ENCODE data around the gene ANTXR1.

The ANTXR1 gene

GRCh38 chr2:69001879-69002278 is 11.1 kb upstream of the ANTXR1 start:
- Histone ChIP-seq H3K4me3 (ENCODE audit: low read length) (no peak overlapping the region), H3K79me2 (ENCODE audit: low read length) (no peaks in the 10 kb centered on the region), H4K20me1 (ENCODE audit: insufficient read depth, low read length) (no peaks in the 10 kb centered on the region), H3K27me3 (ENCODE audit: low read depth, low read length) (peaks cover 4% of the 10 kb centered on the region; the same call in 1 of the 2 replicates), H3K36me3 (replicated peaks; ENCODE audit: low read depth, low read length) (no peaks in the 10 kb centered on the region), H3K4me2 (ENCODE audit: low read length) (no peak overlapping the region), H2AFZ (ENCODE audit: low read depth, low read length) (no peak overlapping the region), H3K27ac (ENCODE audit: low read length) (no peak overlapping the region), H3K9me3 (ENCODE audit: insufficient read depth, low read length) (no peaks in the 10 kb centered on the region), H3K4me1 (ENCODE audit: low read length) (peaks cover 6% of the 10 kb centered on the region), H3K9ac (ENCODE audit: low read length) (no peak overlapping the region)
- TF ChIP-seq CTCF (IDR thresholded peaks at IDR 0.05; ENCODE audit: low read depth, low read length) (no peak), EZH2phosphoT487 (IDR thresholded peaks at IDR 0.05; ENCODE audit: low read depth) (no peak)

GRCh38 chr2:69003731-69004130 is 9.2 kb upstream of the ANTXR1 start:
- Histone ChIP-seq H3K4me2 (ENCODE audit: low read length) (peak overlapping the region; percentile 6; the same call in 1 of the 2 replicates), H2AFZ (ENCODE audit: low read depth, low read length) (no peak overlapping the region), H3K4me3 (ENCODE audit: low read length) (no peak overlapping the region), H3K27me3 (ENCODE audit: low read depth, low read length) (peaks cover 4% of the 10 kb centered on the region; the same call in 1 of the 2 replicates), H3K79me2 (ENCODE audit: low read length) (no peaks in the 10 kb centered on the region), H3K9ac (ENCODE audit: low read length) (no peak overlapping the region), H3K36me3 (replicated peaks; ENCODE audit: low read depth, low read length) (no peaks in the 10 kb centered on the region), H4K20me1 (ENCODE audit: insufficient read depth, low read length) (no peaks in the 10 kb centered on the region), H3K9me3 (ENCODE audit: insufficient read depth, low read length) (no peaks in the 10 kb centered on the region), H3K27ac (ENCODE audit: low read length) (no peak overlapping the region), H3K4me1 (ENCODE audit: low read length) (peaks cover 6% of the 10 kb centered on the region)
- TF ChIP-seq EZH2phosphoT487 (IDR thresholded peaks at IDR 0.05; ENCODE audit: low read depth): no peak
- no peak for TF ChIP-seq CTCF (IDR thresholded peaks at IDR 0.05; ENCODE audit: low read depth, low read length)

- TF ChIP-seq CTCF (IDR thresholded peaks at IDR 0.05; ENCODE audit: low read depth, low read length): no peak
- TF ChIP-seq EZH2phosphoT487 (IDR thresholded peaks at IDR 0.05; ENCODE audit: low read depth): no peak
- Histone ChIP-seq H2AFZ (ENCODE audit: low read depth, low read length) (no peak overlapping the region), H3K36me3 (replicated peaks; ENCODE audit: low read depth, low read length) (no peaks in the 10 kb centered on the region), H3K79me2 (ENCODE audit: low read length) (no peaks in the 10 kb centered on the region), H3K27ac (ENCODE audit: low read length) (no peak overlapping the region), H3K4me2 (ENCODE audit: low read length) (no peak overlapping the region), H4K20me1 (ENCODE audit: insufficient read depth, low read length) (no peaks in the 10 kb centered on the region), H3K27me3 (ENCODE audit: low read depth, low read length) (peaks cover 12% of the 10 kb centered on the region), H3K9me3 (ENCODE audit: insufficient read depth, low read length) (no peaks in the 10 kb centered on the region), H3K9ac (ENCODE audit: low read length) (no peak overlapping the region), H3K4me3 (ENCODE audit: low read length) (no peak overlapping the region), H3K4me1 (ENCODE audit: low read length) (peaks cover 6% of the 10 kb centered on the region)
Measured at GRCh38 chr2:69007169-69007568, 5.8 kb upstream of the ANTXR1 start.

GRCh38 chr2:69007603-69008002 is 5.4 kb upstream of the ANTXR1 start:
- no peak overlapping the region for H3K4me2 ChIP-seq (ENCODE audit: low read length)
- no peak overlapping the region for H2AFZ ChIP-seq (ENCODE audit: low read depth, low read length)
- H3K79me2 ChIP-seq (ENCODE audit: low read length): no peaks in the 10 kb centered on the region
- H3K27ac ChIP-seq (ENCODE audit: low read length): no peak overlapping the region
- no peaks in the 10 kb centered on the region for H3K9me3 ChIP-seq (ENCODE audit: insufficient read depth, low read length)
- TF ChIP-seq EZH2phosphoT487 (IDR thresholded peaks at IDR 0.05; ENCODE audit: low read depth): no peak
- no peak for TF ChIP-seq CTCF (IDR thresholded peaks at IDR 0.05; ENCODE audit: low read depth, low read length)
- no peak overlapping the region for H3K4me3 ChIP-seq (ENCODE audit: low read length)
- no peaks in the 10 kb centered on the region for H4K20me1 ChIP-seq (ENCODE audit: insufficient read depth, low read length)
- H3K27me3 ChIP-seq (ENCODE audit: low read depth, low read length): peaks cover 15% of the 10 kb centered on the region
- peaks cover 6% of the 10 kb centered on the region for H3K4me1 ChIP-seq (ENCODE audit: low read length)
- H3K9ac ChIP-seq (ENCODE audit: low read length): no peak overlapping the region
- H3K36me3 ChIP-seq (replicated peaks; ENCODE audit: low read depth, low read length): no peaks in the 10 kb centered on the region
